Mesenchymal stem cell (in vitro differentiated cells and primary cell): ENCODE measurements around the gene SUPT3H. TPM values are rescaled to one million over a fixed set of nuclear protein-coding genes. Genes with fewer than 3 reads are reported as not detected.

Experiments
- DNase-seq: peaks from one replicate; pipeline ENCODE4 v3.0.0-alpha.2; 2013
- H2AFZ ChIP-seq: one replicate; pipeline ENCODE4 v1.6.1; 2013; ENCODE audit warnings: low read depth, mild to moderate bottlenecking, control low read depth, inconsistent platforms, low read length, moderate library complexity
- H2AK5ac ChIP-seq: 2 replicates; pipeline ENCODE4 v1.6.1; 2013; ENCODE audit warnings: low read length, moderate library complexity, mild to moderate bottlenecking, inconsistent platforms; ENCODE audit not compliant: severe bottlenecking
- H2BK120ac ChIP-seq: one replicate; pipeline ENCODE4 v1.6.1; 2013; ENCODE audit warnings: low read depth, mild to moderate bottlenecking, inconsistent platforms, low read length, moderate library complexity
- H2BK12ac ChIP-seq, 2 experiments: one replicate each; pipeline ENCODE4 v1.6.1; 2013; ENCODE audit warnings: inconsistent platforms in 2 of 2, low read length in 2 of 2, mild to moderate bottlenecking in 2 of 2, moderate library complexity in 2 of 2, control low read depth in 1 of 2
- H2BK15ac ChIP-seq: one replicate; pipeline ENCODE4 v1.6.1; 2013; ENCODE audit warnings: mild to moderate bottlenecking, low read depth, inconsistent platforms; ENCODE audit not compliant: poor library complexity, severe bottlenecking
- H2BK5ac ChIP-seq: 2 replicates; pipeline ENCODE4 v1.6.1; 2013; ENCODE audit warnings: low read depth, mild to moderate bottlenecking, low read length, control low read depth, inconsistent platforms; ENCODE audit not compliant: poor library complexity, severe bottlenecking
- H3K14ac ChIP-seq, 2 experiments: one replicate each; pipeline ENCODE4 v1.6.1; 2013; ENCODE audit warnings: inconsistent platforms in 2 of 2, low read length in 2 of 2, control low read depth in 1 of 2, mild to moderate bottlenecking in 1 of 2, moderate library complexity in 1 of 2
- H3K18ac ChIP-seq, 2 experiments: one replicate each; pipeline ENCODE4 v1.6.1; 2013; ENCODE audit warnings: inconsistent platforms in 2 of 2, low read length in 2 of 2, control low read depth in 1 of 2, low read depth in 1 of 2, mild to moderate bottlenecking in 1 of 2
- H3K23ac ChIP-seq, 2 experiments: one replicate each; pipeline ENCODE4 v1.6.1; 2013; ENCODE audit warnings: inconsistent platforms in 2 of 2, low read length in 2 of 2, mild to moderate bottlenecking in 2 of 2, moderate library complexity in 2 of 2, control low read depth in 1 of 2
- H3K27ac ChIP-seq: 2 replicates; pipeline ENCODE4 v1.5.1; 2013; ENCODE audit warnings: mild to moderate bottlenecking, moderate library complexity, low read length, control low read depth, inconsistent platforms; ENCODE audit not compliant: poor library complexity, severe bottlenecking
- H3K27me3 ChIP-seq, 2 experiments: 2 replicates each; pipeline versions ENCODE4 v1.6.1 to v1.7.0; 2013; ENCODE audit warnings: low read length in 2 of 2, mild to moderate bottlenecking in 2 of 2, moderate library complexity in 2 of 2, control low read depth in 1 of 2, inconsistent platforms in 1 of 2; ENCODE audit not compliant: control insufficient read depth in 1 of 2, insufficient read depth in 1 of 2
- H3K36me3 ChIP-seq, 2 experiments: 2 replicates each; pipeline versions ENCODE4 v1.6.1 to v1.7.0; 2013; ENCODE audit warnings: low read length in 2 of 2, control low read depth in 1 of 2, inconsistent platforms in 1 of 2, low read depth in 1 of 2, mild to moderate bottlenecking in 1 of 2; ENCODE audit not compliant: insufficient read depth in 2 of 2, control insufficient read depth in 1 of 2
- H3K4ac ChIP-seq, 2 experiments: one replicate each; pipeline ENCODE4 v1.6.1; 2013; ENCODE audit warnings: inconsistent platforms in 2 of 2, low read length in 2 of 2, mild to moderate bottlenecking in 2 of 2, moderate library complexity in 2 of 2, control low read depth in 1 of 2, low read depth in 1 of 2
- H3K4me1 ChIP-seq: 2 replicates; pipeline ENCODE4 v1.6.1; 2013; ENCODE audit warnings: low read depth, low read length, control low read depth; ENCODE audit not compliant: control insufficient read depth, insufficient read depth
- H3K4me2 ChIP-seq: 2 replicates; pipeline ENCODE4 v1.6.1; 2013; ENCODE audit warnings: low read length, mild to moderate bottlenecking, inconsistent platforms; ENCODE audit not compliant: poor library complexity, severe bottlenecking
- H3K4me3 ChIP-seq, 2 experiments: 2 replicates each; pipeline versions ENCODE4 v1.5.1 to v1.7.0; 2013; ENCODE audit warnings: low read length in 2 of 2, mild to moderate bottlenecking in 2 of 2, control low read depth in 1 of 2, low read depth in 1 of 2; ENCODE audit not compliant: insufficient read depth in 1 of 2
- H3K79me1 ChIP-seq: replicated peaks from 2 replicates; pipeline ENCODE4 v1.6.1; 2013; ENCODE audit warnings: mild to moderate bottlenecking, control low read depth, low read length, inconsistent platforms; ENCODE audit not compliant: poor library complexity, severe bottlenecking
- H3K9ac ChIP-seq: 2 replicates; pipeline ENCODE4 v1.7.0; 2013; ENCODE audit warnings: mild to moderate bottlenecking, low read length, moderate library complexity
- H3K9me3 ChIP-seq: 2 replicates; pipeline ENCODE4 v1.7.0; 2013; ENCODE audit warnings: mild to moderate bottlenecking, low read length; ENCODE audit not compliant: control insufficient read depth
- H4K8ac ChIP-seq: one replicate; pipeline ENCODE4 v1.6.1; 2013; ENCODE audit warnings: inconsistent platforms, mild to moderate bottlenecking, low read length, moderate library complexity
- H4K91ac ChIP-seq: one replicate; pipeline ENCODE4 v1.6.1; 2013; ENCODE audit warnings: mild to moderate bottlenecking, low read length, inconsistent platforms
- WGBS: methylation state at CpG from one replicate; pipeline ENCODE4 v1.1.7; 2013; ENCODE audit warnings: mixed read lengths; 5-methylcytosine and 5-hydroxymethylcytosine counted together
- small RNA-seq: library from polyadenylated mRNA; stranded (forward); fragments of <200 nt; extraction: miRNeasy Mini kit (QIAGEN cat#:217004); gene quantifications from one replicate; pipeline ENCODE3, GENCODE V24; 2013; ENCODE audit warnings: low read depth

The SUPT3H gene

GRCh38 chr6:44780161-44780560 is 597.6 kb downstream of the SUPT3H start:
- Histone ChIP-seq H3K9ac (no peak overlapping the region), H3K23ac (no peak overlapping the region), H3K4me2 (no peak overlapping the region), H3K18ac (no peak overlapping the region), H3K27me3 (no peaks in the 10 kb centered on the region), H3K79me1 (no peaks in the 10 kb centered on the region), H3K4me3 (no peak overlapping the region), H2BK12ac (no peak overlapping the region), H2BK15ac (no peak overlapping the region), H3K9me3 (peaks cover 9% of the 10 kb centered on the region), H4K8ac (no peak overlapping the region), H2BK120ac (no peak overlapping the region), H3K14ac (no peak overlapping the region), H3K4ac (no peak overlapping the region), H2BK5ac (no peak overlapping the region), H2AK5ac (no peak overlapping the region), H3K4me1 (no peaks in the 10 kb centered on the region), H2AFZ (no peak overlapping the region), H3K36me3 (no peaks in the 10 kb centered on the region), H4K91ac (no peak overlapping the region), H3K27ac (no peak overlapping the region)
- 91% methylated on average over 6 of the region's 7 CpGs for WGBS
- DNase-seq, result no peak

GRCh38 chr6:44779130-44779826 is 598.5 kb downstream of the SUPT3H start:
- DNase-seq, result no peak
- Histone ChIP-seq H2BK120ac (no peak overlapping the region), H2AFZ (no peak overlapping the region), H2BK12ac (no peak overlapping the region), H2BK5ac (no peak overlapping the region), H3K4me2 (no peak overlapping the region), H3K9me3 (peaks cover 3% of the 10 kb centered on the region), H4K91ac (no peak overlapping the region), H3K9ac (no peak overlapping the region), H3K27ac (no peak overlapping the region), H2BK15ac (no peak overlapping the region), H3K79me1 (no peaks in the 10 kb centered on the region), H4K8ac (no peak overlapping the region), H3K36me3 (no peaks in the 10 kb centered on the region), H3K4me3 (no peak overlapping the region), H3K23ac (no peak overlapping the region), H3K14ac (no peak overlapping the region), H3K4ac (no peak overlapping the region), H3K4me1 (no peaks in the 10 kb centered on the region), H3K18ac (no peak overlapping the region), H3K27me3 (no peaks in the 10 kb centered on the region), H2AK5ac (no peak overlapping the region)
- 77% methylated on average over 8 of the region's 8 CpGs for whole genome bisulfite sequencing

Small RNA genes within 50 kb of the gene (small RNA-seq; reads per million reads assigned to genes)
- gene MIR586, result not detected
